ENCODE results near the gene AFF3. TPM values are rescaled to one million over a fixed set of nuclear protein-coding genes. Genes with fewer than 3 reads are reported as not detected.

AFF3 gene
- total and polyA plus RNA-seq, 2 donors (not counting 3 experiments of a cell fraction or from before 2014, with no cell fraction given) = 0.06 to 0.07 TPM

GRCh38 chr2:99666256-99666655, 476.1 kb downstream of the AFF3 start:
- Histone ChIP-seq H3K4me1 (ENCODE audit: control insufficient read depth, extremely low read depth, insufficient read depth, low read length) (no peaks in the 10 kb centered on the region), H3K9me3 (replicated peaks; ENCODE audit: control insufficient read depth, insufficient read depth, low read length) (no peaks in the 10 kb centered on the region), H3K36me3 (ENCODE audit: control insufficient read depth in 2 of 2, extremely low read depth in 1 of 2, insufficient read depth in 2 of 2, low read length in 2 of 2) (no peaks in the 10 kb centered on the region), H2AFZ (ENCODE audit: low read depth, low read length) (no peak overlapping the region), H4K20me1 (replicated peaks; ENCODE audit: control insufficient read depth, extremely low read depth, insufficient read depth, low read length) (no peaks in the 10 kb centered on the region), H3K4me3 (replicated peaks in 1 of 3; ENCODE audit: insufficient read depth in 1 of 3, low read depth in 1 of 3, low read length in 3 of 3) (no peak overlapping the region), H3K9ac (replicated peaks; ENCODE audit: extremely low read depth, insufficient read depth, low read length) (no peak overlapping the region), H3K9me1 (replicated peaks; ENCODE audit: control insufficient read depth, extremely low read depth, insufficient read depth, low read length) (no peaks in the 10 kb centered on the region), H3K27ac (ENCODE audit: insufficient read depth, low read depth, low read length) (no peak overlapping the region), H3K79me2 (ENCODE audit: control insufficient read depth, insufficient read depth, low read length) (no peaks in the 10 kb centered on the region), H3K27me3 (ENCODE audit: control insufficient read depth in 2 of 2, insufficient read depth in 2 of 2, low read length in 2 of 2) (no peaks in the 10 kb centered on the region), H3K4me2 (ENCODE audit: insufficient read depth, low read length) (no peak overlapping the region)
- ChIA-PET CTCF (interaction anchor here (0.9 to 1.2 kb wide), 2 partner anchors 11 to 33 kb away, joined by 3 to 4 read pairs; no protein-coding TSS in a partner anchor), POLR2A (no interaction called here)
- dilution Hi-C loops (cut with MboI; ENCODE audit: extremely low pct_ligation_motif_present, low sequenced_read_pairs) (no loop called here), intact Hi-C loops (cut with micrococcal nuclease) (no loop called here)
- BruUV-seq (replicated peaks) = no TSS peak
- FAIRE-seq (no peak), DNase-seq (ENCODE audit: low read depth, low spot score) (no peak)
- TF ChIP-seq POLR2AphosphoS5 (IDR thresholded peaks at IDR 0.05; ENCODE audit: insufficient read depth, low read depth, low read length) (no peak), JUN (IDR thresholded peaks at IDR 0.05; ENCODE audit: borderline replicate concordance, insufficient read depth, insufficient read length, low read depth) (no peak), FOS (IDR thresholded peaks at IDR 0.05; ENCODE audit: borderline replicate concordance, insufficient read depth, low read length) (no peak), MYC (IDR thresholded peaks at IDR 0.05; ENCODE audit: low read depth, low read length) (no peak), EZH2 (IDR thresholded peaks at IDR 0.05; ENCODE audit: borderline replicate concordance, low read depth, low read length, severe bottlenecking) (no peak), MAX (IDR thresholded peaks at IDR 0.05; ENCODE audit: insufficient read depth, insufficient read length) (no peak), CTCF (IDR thresholded peaks at IDR 0.05; ENCODE audit: extremely low read depth in 1 of 2, insufficient read depth in 1 of 2, low read depth in 1 of 2, low read length in 2 of 2) (no peak)
